Measurements from ENCODE around the gene ADGRB3. TPM values are rescaled to one million over a fixed set of nuclear protein-coding genes. Genes with fewer than 3 reads are reported as not detected.

The ADGRB3 gene
- total and polyA plus RNA-seq, 7 donors = 0.60 to 11.5 (median 9.7) TPM; not detected in 1

DNA sequence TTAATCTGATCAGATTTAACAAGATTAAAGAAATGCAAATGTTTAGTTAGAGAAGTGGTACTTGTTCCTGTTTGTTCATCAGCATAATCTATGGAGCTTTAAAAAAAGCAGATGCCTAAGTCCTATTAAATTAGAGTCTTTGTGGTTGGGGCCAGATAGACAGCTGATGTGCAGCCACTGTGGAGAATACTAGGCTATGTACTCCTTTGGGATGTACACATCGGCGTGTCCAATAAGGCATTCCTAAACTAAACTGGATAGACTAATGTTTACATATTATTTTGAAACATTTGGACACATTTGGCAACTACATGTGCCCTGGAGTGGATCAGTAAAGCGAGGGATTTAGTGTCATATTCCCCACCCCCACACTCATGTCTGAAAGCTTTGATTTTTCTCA lies 702.2 kb downstream of the ADGRB3 start:
- intact Hi-C loops (cut with DNase I) = no loop called here
- no peak for DNase-seq
- H3K27me3 ChIP-seq = no peaks in the 10 kb centered on the region
- no peak for TF ChIP-seq EP300 (IDR thresholded peaks at IDR 0.05)
- TF ChIP-seq POLR2AphosphoS5 (IDR thresholded peaks at IDR 0.05) = no peak
- TF ChIP-seq CTCF (IDR thresholded peaks at IDR 0.05) = no peak
- no peak for TF ChIP-seq POLR2A (IDR thresholded peaks at IDR 0.05)
- H3K4me3 ChIP-seq = no peak overlapping the region
- H3K27ac ChIP-seq = no peak overlapping the region
- no peaks in the 10 kb centered on the region for H3K36me3 ChIP-seq
- 67 to 73% methylated on average over 3 of the region's 3 CpGs for WGBS, 2 donors
- no peaks in the 10 kb centered on the region for H3K9me3 ChIP-seq
- H3K4me1 ChIP-seq = no peaks in the 10 kb centered on the region

- peaks cover 0 to under 1% (median 0%) of the 10 kb centered on the region in 4 donors for H3K4me1 ChIP-seq
- no peaks in the 10 kb centered on the region for H3K27me3 ChIP-seq
- no peaks in the 10 kb centered on the region for H3K9me3 ChIP-seq
- TF ChIP-seq POLR2A (IDR thresholded peaks at IDR 0.05) (no peak), EP300 (IDR thresholded peaks at IDR 0.05) (no peak), CTCF (IDR thresholded peaks at IDR 0.05) (no peak), POLR2AphosphoS5 (IDR thresholded peaks at IDR 0.05) (no peak)
- 81 to 88% methylated on average over 5 of the region's 5 CpGs for WGBS, 2 donors
- H3K27ac ChIP-seq = no peak overlapping the region
- intact Hi-C loops (cut with DNase I) = no loop called here
- no peak for DNase-seq
- no peak overlapping the region for H3K4me3 ChIP-seq
- no peaks in the 10 kb centered on the region for H3K36me3 ChIP-seq
Measured at GRCh38 chr6:69338431-69339162, 703.5 kb downstream of the ADGRB3 start.

- Histone ChIP-seq H3K4me1 (peaks cover 0 to 6% (median 2%) of the 10 kb centered on the region in 4 donors), H3K9me3 (no peaks in the 10 kb centered on the region), H3K27me3 (no peaks in the 10 kb centered on the region), H3K4me3 (no peak overlapping the region), H3K27ac (no peak overlapping the region), H3K36me3 (no peaks in the 10 kb centered on the region)
- WGBS, 2 donors = 86% methylated on average over 6 of the region's 6 CpGs
- no peak for TF ChIP-seq EP300 (IDR thresholded peaks at IDR 0.05)
- no peak for TF ChIP-seq POLR2AphosphoS5 (IDR thresholded peaks at IDR 0.05)
- TF ChIP-seq CTCF (IDR thresholded peaks at IDR 0.05) = no peak
- TF ChIP-seq POLR2A (IDR thresholded peaks at IDR 0.05) = no peak
- DNase-seq = no peak
- intact Hi-C loops (cut with DNase I) = no loop called here
Measured at GRCh38 chr6:69339163-69339550, 704.1 kb downstream of the ADGRB3 start.

GRCh38 chr6:69340196-69340595 lies 705.1 kb downstream of the ADGRB3 start:
- H3K4me3 ChIP-seq = no peak overlapping the region
- H3K27me3 ChIP-seq = no peaks in the 10 kb centered on the region
- no peak for DNase-seq
- no peaks in the 10 kb centered on the region for H3K36me3 ChIP-seq
- peaks cover 0 to 8% (median 3%) of the 10 kb centered on the region in 4 donors for H3K4me1 ChIP-seq
- intact Hi-C loops (cut with DNase I) = no loop called here
- no peak for TF ChIP-seq CTCF (IDR thresholded peaks at IDR 0.05)
- TF ChIP-seq POLR2AphosphoS5 (IDR thresholded peaks at IDR 0.05) = no peak
- TF ChIP-seq POLR2A (IDR thresholded peaks at IDR 0.05) = no peak
- TF ChIP-seq EP300 (IDR thresholded peaks at IDR 0.05) = no peak
- no peaks in the 10 kb centered on the region for H3K9me3 ChIP-seq
- no peak overlapping the region for H3K27ac ChIP-seq
- 80 to 89% methylated on average over 1 of the region's 1 CpG for WGBS, 2 donors

DNA sequence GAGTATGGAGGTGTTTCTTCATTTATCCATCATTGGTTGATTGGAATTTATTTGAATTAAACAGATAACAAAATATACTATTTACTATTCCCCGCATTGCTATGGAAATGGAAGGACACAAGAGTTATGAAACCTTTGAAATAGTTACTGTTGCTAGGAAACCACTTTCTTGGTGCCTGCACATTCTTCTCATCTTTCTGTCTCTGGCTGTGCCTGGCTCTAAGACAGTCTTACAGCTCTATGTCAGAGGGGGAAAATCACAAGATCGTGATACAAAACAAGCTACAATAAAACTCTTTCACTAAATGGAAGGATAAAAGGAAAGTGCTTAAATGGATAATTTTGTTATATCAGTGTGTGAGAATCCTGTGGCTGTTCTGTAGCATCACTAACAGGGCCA lies 708.8 kb downstream of the ADGRB3 start:
- intact Hi-C loops (cut with DNase I) = no loop called here
- TF ChIP-seq EP300 (IDR thresholded peaks at IDR 0.05) (no peak), POLR2AphosphoS5 (IDR thresholded peaks at IDR 0.05) (no peak)
- no peaks in the 10 kb centered on the region for H3K36me3 ChIP-seq
- H3K4me1 ChIP-seq = peaks cover 0 to 8% (median 3%) of the 10 kb centered on the region in 4 donors
- no peak for DNase-seq
- no peak overlapping the region for H3K27ac ChIP-seq
- H3K4me3 ChIP-seq = no peak overlapping the region
- WGBS, 2 donors = 72 to 76% methylated on average over 2 of the region's 2 CpGs
- no peaks in the 10 kb centered on the region for H3K9me3 ChIP-seq
- no peaks in the 10 kb centered on the region for H3K27me3 ChIP-seq

Measured in sigmoid colon (tissue), 7 donors.